NCI-H226 (cell line): ENCODE results near the gene EOLA1.
A peak's percentile ranks its signal among the peaks of the same experiment; 100 is the strongest.
"Not testable (repeated sequence)": the region's sequence is repeated elsewhere in the genome, so short reads cannot be mapped to it uniquely, and the experiment has no call there.

Experiments
- DNase-seq: peaks from one replicate; pipeline ENCODE4 v3.0.0-alpha.2; 2015

EOLA1 gene

GRCh38 chrX:149515954-149516602 lies 24.7 kb upstream of the EOLA1 start:
- no peak for DNase-seq

GRCh38 chrX:149516604-149517003 lies 24.2 kb upstream of the EOLA1 start:
- no peak for DNase-seq

- no peak for DNase-seq
These were observed 23.5 kb upstream of the EOLA1 start for GRCh38 chrX:149517308-149517707.

GRCh38 chrX:149518236-149518635 lies 22.6 kb upstream of the EOLA1 start:
- DNase-seq, result no peak

- DNase-seq, result not testable (repeated sequence)
These were observed 20.1 kb upstream of the EOLA1 start for GRCh38 chrX:149520636-149521277.

GRCh38 chrX:149521438-149521837 lies 19.4 kb upstream of the EOLA1 start:
- no peak for DNase-seq

- no peak for DNase-seq
These were observed 17.9 kb upstream of the EOLA1 start for GRCh38 chrX:149522916-149523315.

- peak; percentile 32 for DNase-seq
These were observed 15.4 kb upstream of the EOLA1 start for GRCh38 chrX:149525389-149525788.

- DNase-seq, result not testable (repeated sequence)
These were observed 14.9 kb upstream of the EOLA1 start for GRCh38 chrX:149525903-149526302.

- DNase-seq, result not testable (repeated sequence)
These were observed 14.3 kb upstream of the EOLA1 start for GRCh38 chrX:149526318-149527033.

GRCh38 chrX:149527705-149528104 lies 13.1 kb upstream of the EOLA1 start:
- DNase-seq, result no peak

- DNase-seq, result no peak
These were observed 12.4 kb upstream of the EOLA1 start for GRCh38 chrX:149528381-149528780.

- no peak for DNase-seq
These were observed 9.2 kb upstream of the EOLA1 start for GRCh38 chrX:149531599-149531998.

- not testable (repeated sequence) for DNase-seq
These were observed 7.9 kb upstream of the EOLA1 start for GRCh38 chrX:149532868-149533267.

GRCh38 chrX:149533999-149534398 lies 6.8 kb upstream of the EOLA1 start:
- not testable (repeated sequence) for DNase-seq

- DNase-seq, result not testable (repeated sequence)
These were observed 5.7 kb upstream of the EOLA1 start for GRCh38 chrX:149534926-149535602.

- not testable (repeated sequence) for DNase-seq
These were observed 3.3 kb upstream of the EOLA1 start for GRCh38 chrX:149537474-149537873.

GRCh38 chrX:149539283-149540130 lies 1.3 kb upstream of the EOLA1 start:
- peak; percentile 81 for DNase-seq

- no peak for DNase-seq
These were observed 636 bp upstream of the EOLA1 start for GRCh38 chrX:149540131-149540620.

GRCh38 chrX:149541521-149542047 lies 772 bp downstream of the EOLA1 start:
- DNase-seq, result no peak

GRCh38 chrX:149545545-149546543 lies 5.0 kb downstream of the EOLA1 start:
- not testable (repeated sequence) for DNase-seq
